WTC11 (cell line): ENCODE data around the gene AGBL4.

Experiments used
- CREB1 ChIP-seq: sonication (generic); formaldehyde crosslinking; IDR thresholded peaks from 2 replicates; pipeline ENCODE4 v1.8.0; 2023; ENCODE audit warnings: mild to moderate bottlenecking, missing genetic modification reagents
- FOXP1 ChIP-seq: sonication (generic); formaldehyde crosslinking; IDR thresholded peaks from 2 replicates; pipeline ENCODE4 v1.8.0; 2022; ENCODE audit warnings: missing genetic modification reagents, mild to moderate bottlenecking, moderate library complexity, borderline replicate concordance
- OVOL2 ChIP-seq: fragments of 250-450 bp; sonication (Bioruptor Pico); IDR thresholded peaks from 2 replicates; pipeline ENCODE4 v1.9.0; 2021; ENCODE audit warnings: mild to moderate bottlenecking, borderline replicate concordance
- SMAD4 ChIP-seq: sonication (generic); formaldehyde crosslinking; IDR thresholded peaks from 2 replicates; pipeline ENCODE4 v1.8.0; 2022; ENCODE audit warnings: mild to moderate bottlenecking, missing genetic modification reagents
- TEAD4 ChIP-seq: sonication (generic); formaldehyde crosslinking; IDR thresholded peaks from 2 replicates; pipeline ENCODE4 v1.8.0; 2022; ENCODE audit warnings: mild to moderate bottlenecking, missing genetic modification reagents
- TP53 ChIP-seq: sonication (generic); formaldehyde crosslinking; IDR thresholded peaks from 2 replicates; pipeline ENCODE4 v1.8.1; 2023; ENCODE audit warnings: mild to moderate bottlenecking, missing genetic modification reagents
- ZNF263 ChIP-seq: sonication (generic); formaldehyde crosslinking; IDR thresholded peaks from 2 replicates; pipeline ENCODE4 v1.8.1; 2022; ENCODE audit warnings: low read depth, mild to moderate bottlenecking, moderate library complexity, missing genetic modification reagents
- TF ChIP-seq, protein P1 (sequence below): sonication (generic); formaldehyde crosslinking; IDR thresholded peaks from 2 replicates; pipeline ENCODE4 v1.8.1; 2022; ENCODE audit warnings: low read depth, mild to moderate bottlenecking, moderate library complexity, missing genetic modification reagents, borderline replicate concordance
- TF ChIP-seq, protein P2 (sequence below): fragments of 200-600 bp; IDR thresholded peaks from 2 replicates; pipeline ENCODE4 v1.8.0; 2022; ENCODE audit warnings: antibody characterized with exemption
- TF ChIP-seq, protein P3 (sequence below): sonication (generic); formaldehyde crosslinking; conservative IDR thresholded peaks from 2 replicates; pipeline ENCODE4 v1.8.1; 2022; ENCODE audit warnings: mild to moderate bottlenecking, missing genetic modification reagents
- TF ChIP-seq, protein P4 (sequence below): sonication (generic); formaldehyde crosslinking; IDR thresholded peaks from 2 replicates; pipeline ENCODE4 v1.8.1; 2022; ENCODE audit warnings: low read depth, missing genetic modification reagents, borderline replicate concordance
- TF ChIP-seq, protein P5 (sequence below): sonication (generic); formaldehyde crosslinking; IDR thresholded peaks from 2 replicates; pipeline ENCODE4 v1.8.1; 2022; ENCODE audit warnings: mild to moderate bottlenecking, missing genetic modification reagents, moderate library complexity, borderline replicate concordance
- TF ChIP-seq, protein P6 (sequence below): sonication (generic); formaldehyde crosslinking; IDR thresholded peaks from 2 replicates; pipeline ENCODE4 v1.8.1; 2023; ENCODE audit warnings: mild to moderate bottlenecking, moderate library complexity, missing genetic modification reagents

DNA sequence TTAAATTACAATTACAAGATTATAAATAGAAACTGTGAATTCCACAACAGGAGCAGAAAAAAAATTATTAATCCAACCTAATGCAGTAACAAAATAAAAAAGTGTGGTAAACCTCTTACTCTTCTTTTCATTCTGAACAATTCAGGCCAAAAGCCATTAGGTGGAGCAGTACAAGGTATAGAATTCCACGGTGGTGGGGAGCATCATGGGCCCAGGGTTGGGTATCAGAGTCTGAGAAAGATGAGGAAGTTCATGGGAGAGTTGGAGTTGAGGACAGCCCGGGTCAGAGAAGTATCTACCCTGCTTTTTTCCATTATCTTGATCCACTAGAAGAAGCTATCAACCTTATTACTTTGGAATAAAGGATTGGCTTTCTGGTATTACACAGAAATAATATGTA lies 586.9 kb downstream of the AGBL4 start:
- TF ChIP-seq CREB1 (CRISPR knock-in tag) (no peak), TEAD4 (CRISPR knock-in tag) (no peak), FOXP1 (CRISPR knock-in tag) (no peak), ZNF263 (no peak), TP53 (no peak), SMAD4 (CRISPR knock-in tag) (no peak), OVOL2 (no peak)
- TF ChIP-seq, protein P1, sequence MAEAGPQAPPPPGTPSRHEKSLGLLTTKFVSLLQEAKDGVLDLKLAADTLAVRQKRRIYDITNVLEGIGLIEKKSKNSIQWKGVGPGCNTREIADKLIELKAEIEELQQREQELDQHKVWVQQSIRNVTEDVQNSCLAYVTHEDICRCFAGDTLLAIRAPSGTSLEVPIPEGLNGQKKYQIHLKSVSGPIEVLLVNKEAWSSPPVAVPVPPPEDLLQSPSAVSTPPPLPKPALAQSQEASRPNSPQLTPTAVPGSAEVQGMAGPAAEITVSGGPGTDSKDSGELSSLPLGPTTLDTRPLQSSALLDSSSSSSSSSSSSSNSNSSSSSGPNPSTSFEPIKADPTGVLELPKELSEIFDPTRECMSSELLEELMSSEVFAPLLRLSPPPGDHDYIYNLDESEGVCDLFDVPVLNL (CRISPR knock-in tag): no peak
- TF ChIP-seq, protein P2, sequence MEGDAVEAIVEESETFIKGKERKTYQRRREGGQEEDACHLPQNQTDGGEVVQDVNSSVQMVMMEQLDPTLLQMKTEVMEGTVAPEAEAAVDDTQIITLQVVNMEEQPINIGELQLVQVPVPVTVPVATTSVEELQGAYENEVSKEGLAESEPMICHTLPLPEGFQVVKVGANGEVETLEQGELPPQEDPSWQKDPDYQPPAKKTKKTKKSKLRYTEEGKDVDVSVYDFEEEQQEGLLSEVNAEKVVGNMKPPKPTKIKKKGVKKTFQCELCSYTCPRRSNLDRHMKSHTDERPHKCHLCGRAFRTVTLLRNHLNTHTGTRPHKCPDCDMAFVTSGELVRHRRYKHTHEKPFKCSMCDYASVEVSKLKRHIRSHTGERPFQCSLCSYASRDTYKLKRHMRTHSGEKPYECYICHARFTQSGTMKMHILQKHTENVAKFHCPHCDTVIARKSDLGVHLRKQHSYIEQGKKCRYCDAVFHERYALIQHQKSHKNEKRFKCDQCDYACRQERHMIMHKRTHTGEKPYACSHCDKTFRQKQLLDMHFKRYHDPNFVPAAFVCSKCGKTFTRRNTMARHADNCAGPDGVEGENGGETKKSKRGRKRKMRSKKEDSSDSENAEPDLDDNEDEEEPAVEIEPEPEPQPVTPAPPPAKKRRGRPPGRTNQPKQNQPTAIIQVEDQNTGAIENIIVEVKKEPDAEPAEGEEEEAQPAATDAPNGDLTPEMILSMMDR: no peak
- TF ChIP-seq, protein P3, sequence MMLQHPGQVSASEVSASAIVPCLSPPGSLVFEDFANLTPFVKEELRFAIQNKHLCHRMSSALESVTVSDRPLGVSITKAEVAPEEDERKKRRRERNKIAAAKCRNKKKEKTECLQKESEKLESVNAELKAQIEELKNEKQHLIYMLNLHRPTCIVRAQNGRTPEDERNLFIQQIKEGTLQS (CRISPR knock-in tag): no peak
- TF ChIP-seq, protein P4, sequence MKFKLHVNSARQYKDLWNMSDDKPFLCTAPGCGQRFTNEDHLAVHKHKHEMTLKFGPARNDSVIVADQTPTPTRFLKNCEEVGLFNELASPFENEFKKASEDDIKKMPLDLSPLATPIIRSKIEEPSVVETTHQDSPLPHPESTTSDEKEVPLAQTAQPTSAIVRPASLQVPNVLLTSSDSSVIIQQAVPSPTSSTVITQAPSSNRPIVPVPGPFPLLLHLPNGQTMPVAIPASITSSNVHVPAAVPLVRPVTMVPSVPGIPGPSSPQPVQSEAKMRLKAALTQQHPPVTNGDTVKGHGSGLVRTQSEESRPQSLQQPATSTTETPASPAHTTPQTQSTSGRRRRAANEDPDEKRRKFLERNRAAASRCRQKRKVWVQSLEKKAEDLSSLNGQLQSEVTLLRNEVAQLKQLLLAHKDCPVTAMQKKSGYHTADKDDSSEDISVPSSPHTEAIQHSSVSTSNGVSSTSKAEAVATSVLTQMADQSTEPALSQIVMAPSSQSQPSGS (CRISPR knock-in tag): no peak
- TF ChIP-seq, protein P5, sequence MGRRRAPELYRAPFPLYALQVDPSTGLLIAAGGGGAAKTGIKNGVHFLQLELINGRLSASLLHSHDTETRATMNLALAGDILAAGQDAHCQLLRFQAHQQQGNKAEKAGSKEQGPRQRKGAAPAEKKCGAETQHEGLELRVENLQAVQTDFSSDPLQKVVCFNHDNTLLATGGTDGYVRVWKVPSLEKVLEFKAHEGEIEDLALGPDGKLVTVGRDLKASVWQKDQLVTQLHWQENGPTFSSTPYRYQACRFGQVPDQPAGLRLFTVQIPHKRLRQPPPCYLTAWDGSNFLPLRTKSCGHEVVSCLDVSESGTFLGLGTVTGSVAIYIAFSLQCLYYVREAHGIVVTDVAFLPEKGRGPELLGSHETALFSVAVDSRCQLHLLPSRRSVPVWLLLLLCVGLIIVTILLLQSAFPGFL (CRISPR knock-in tag): no peak
- TF ChIP-seq, protein P6, sequence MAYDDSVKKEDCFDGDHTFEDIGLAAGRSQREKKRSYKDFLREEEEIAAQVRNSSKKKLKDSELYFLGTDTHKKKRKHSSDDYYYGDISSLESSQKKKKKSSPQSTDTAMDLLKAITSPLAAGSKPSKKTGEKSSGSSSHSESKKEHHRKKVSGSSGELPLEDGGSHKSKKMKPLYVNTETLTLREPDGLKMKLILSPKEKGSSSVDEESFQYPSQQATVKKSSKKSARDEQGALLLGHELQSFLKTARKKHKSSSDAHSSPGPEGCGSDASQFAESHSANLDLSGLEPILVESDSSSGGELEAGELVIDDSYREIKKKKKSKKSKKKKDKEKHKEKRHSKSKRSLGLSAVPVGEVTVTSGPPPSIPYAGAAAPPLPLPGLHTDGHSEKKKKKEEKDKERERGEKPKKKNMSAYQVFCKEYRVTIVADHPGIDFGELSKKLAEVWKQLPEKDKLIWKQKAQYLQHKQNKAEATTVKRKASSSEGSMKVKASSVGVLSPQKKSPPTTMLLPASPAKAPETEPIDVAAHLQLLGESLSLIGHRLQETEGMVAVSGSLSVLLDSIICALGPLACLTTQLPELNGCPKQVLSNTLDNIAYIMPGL (CRISPR knock-in tag): no peak
